Erythroblast (primary cell): Measurements from ENCODE around the gene RNF169.
A peak's percentile ranks its signal among the peaks of the same experiment; 100 is the strongest.

Experiments used
- DNase-seq, 2 experiments: peaks; one replicate each; lab custom pipeline; 2025; lab: John Stamatoyannopoulos, UW
- GATA1 ChIP-seq: IDR thresholded peaks from 2 replicates; pipeline ENCODE4 v1.6.1; 2011; ENCODE audit warnings: low read depth, mild to moderate bottlenecking, control low read depth, low read length, moderate library complexity
- POLR2A ChIP-seq: IDR thresholded peaks from 2 replicates; pipeline ENCODE4 v1.6.1; 2011; ENCODE audit warnings: mild to moderate bottlenecking, low read length

RNF169 gene

GRCh38 chr11:74717221-74717969 lies 31.3 kb upstream of the RNF169 start:
- TF ChIP-seq POLR2A = no peak
- no peak for TF ChIP-seq GATA1
- no peak for DNase-seq

GRCh38 chr11:74719011-74719410 lies 29.6 kb upstream of the RNF169 start:
- no peak for DNase-seq
- no peak for TF ChIP-seq GATA1
- TF ChIP-seq POLR2A = no peak

GRCh38 chr11:74720596-74721478 lies 27.8 kb upstream of the RNF169 start:
- no peak for DNase-seq
- no peak for TF ChIP-seq POLR2A
- TF ChIP-seq GATA1 = no peak

DNA sequence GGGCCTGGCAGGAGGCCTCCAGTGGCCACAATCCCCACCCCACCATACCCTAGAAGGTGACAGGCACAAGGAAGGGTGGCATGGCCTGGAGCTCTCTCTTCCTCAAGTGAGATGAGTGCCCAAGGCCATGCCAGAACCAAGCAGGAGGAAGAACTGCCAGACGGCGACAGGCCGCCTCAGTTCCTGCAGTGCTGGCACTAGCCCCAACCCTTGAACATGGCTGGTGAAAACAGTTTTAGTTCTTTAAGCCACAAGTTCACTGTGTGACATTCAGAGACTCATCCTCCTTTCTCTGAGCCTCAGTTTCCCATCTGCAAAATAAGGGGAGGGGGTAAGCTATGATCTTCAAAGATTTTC lies 27.2 kb upstream of the RNF169 start:
- TF ChIP-seq GATA1 (no peak), POLR2A (no peak)
- DNase-seq = no peak

DNA sequence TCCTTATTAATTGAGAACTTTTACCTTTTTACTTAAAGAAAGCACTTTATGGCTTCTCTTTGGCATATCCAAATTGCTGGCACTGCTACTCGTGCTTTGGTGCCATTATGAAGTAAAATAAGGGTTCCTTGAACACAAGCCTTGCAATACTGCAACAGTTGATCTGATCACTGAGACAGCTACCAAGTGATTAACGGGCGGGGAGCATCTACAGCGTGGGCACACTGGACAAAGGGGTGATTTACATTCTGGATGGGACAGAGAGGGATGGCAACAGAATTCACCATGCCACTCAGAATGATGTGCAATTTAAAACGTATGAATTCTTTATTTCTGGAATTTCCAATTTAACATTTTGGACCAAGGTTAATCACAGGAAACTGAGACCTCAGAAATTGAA lies 25.1 kb upstream of the RNF169 start:
- no peak for TF ChIP-seq GATA1
- TF ChIP-seq POLR2A = no peak
- no peak for DNase-seq

DNA sequence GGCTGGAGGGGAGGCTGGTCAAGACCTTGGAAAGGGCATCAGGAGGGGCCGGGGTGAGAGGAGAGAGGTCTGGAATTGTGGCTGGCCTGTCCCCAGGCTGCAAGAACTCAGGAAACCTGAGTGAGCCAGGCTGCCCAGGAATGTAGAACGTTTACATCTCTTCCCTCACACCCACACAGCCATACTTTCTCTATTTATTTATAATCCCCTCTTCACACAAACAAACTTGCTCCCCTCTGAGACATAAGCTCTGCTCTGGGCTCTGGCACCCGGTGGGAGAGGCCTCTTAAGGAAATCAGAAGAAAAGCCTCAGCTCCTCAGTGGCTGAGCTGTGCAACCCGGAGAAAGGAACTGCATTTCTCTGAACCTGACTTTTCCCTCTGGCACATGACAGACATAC lies 22.9 kb upstream of the RNF169 start:
- TF ChIP-seq POLR2A (no peak), GATA1 (no peak)
- no peak for DNase-seq

DNA sequence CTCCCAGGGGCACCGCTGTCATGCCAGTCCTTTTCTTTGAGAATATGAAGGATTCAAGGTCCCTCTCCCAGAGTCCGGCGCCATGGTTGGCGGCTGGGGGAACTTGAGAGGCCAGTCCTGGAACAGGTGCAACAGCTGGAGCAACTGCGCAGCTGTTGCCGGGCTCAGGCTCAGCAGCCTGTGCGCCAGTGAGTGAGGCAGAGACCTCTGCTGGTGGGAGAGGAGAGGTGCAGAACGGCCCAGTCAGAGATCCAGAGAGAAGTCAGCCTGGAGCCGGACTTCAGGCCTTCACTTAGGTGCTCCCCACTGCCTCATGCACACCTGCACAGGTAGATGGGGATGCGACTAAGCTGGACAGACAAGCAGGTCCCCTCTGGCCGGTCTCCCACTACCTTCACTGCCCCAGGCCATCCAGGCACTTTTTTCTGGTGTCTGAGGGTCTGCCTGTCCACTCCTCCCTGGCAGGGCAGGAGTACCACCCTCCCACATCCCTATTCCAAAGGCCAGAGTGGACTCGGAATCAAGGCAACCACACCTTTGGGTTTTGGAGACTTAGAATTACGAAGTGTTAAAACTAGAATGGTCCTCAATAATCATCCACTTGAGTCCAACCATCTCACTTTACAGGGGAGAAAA lies 22.0 kb upstream of the RNF169 start:
- TF ChIP-seq GATA1 (no peak), POLR2A (no peak)
- peak; percentile 50 to 69 for DNase-seq

- DNase-seq = no peak
- no peak for TF ChIP-seq POLR2A
- TF ChIP-seq GATA1 = no peak
Observed at GRCh38 chr11:74729397-74729796, 19.3 kb upstream of the RNF169 start.

- TF ChIP-seq GATA1 (no peak), POLR2A (no peak)
- DNase-seq = no peak
Observed at GRCh38 chr11:74730571-74731260, 17.9 kb upstream of the RNF169 start.

DNA sequence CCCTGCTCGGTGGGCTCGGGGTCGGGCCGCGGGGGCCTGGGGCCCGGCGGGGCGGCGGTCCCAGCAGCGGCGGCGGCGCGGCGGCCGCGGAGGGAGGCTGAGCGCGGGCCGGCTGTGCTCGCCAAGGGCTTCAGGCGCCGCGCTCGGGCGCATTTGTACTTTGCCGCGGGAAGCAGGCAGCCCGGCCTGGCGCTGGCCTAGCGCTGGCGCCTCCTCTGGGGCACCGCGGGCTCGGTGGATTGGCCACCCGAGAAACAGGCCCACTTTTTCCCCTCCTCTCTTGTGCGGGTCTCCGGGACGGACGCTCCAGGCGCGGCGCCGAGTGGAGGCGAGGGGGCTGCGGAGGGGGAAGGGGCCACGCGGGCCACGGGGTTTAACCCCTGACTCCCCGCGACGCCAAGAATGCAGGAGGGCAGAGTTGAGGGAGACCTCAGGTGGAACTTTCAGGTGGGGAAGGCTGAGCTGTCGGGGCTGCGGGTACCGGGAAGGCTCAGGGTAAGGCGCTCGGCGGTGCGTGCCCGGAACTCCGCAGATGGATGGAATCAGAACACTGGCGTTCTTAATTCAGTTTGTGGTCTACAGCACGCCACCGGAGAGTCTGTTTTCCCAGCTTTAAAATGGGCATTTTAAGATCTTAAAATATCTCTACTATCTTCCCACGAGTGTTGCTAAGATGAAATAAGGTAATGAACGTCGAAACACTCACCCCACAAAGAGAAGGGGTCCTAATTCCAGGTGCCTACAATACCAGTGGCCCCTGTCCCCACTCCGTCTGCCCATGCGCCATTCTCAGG lies 17.2 kb upstream of the RNF169 start, which contains the start of gene CHRDL2:
CHRDL2 (minus strand) TSS at position 126 of the 794 bp plus-strand sequence. CDS start 538 bp downstream, outside the sequence.
- no peak for TF ChIP-seq POLR2A
- TF ChIP-seq GATA1 = no peak
- no peak for DNase-seq

DNA sequence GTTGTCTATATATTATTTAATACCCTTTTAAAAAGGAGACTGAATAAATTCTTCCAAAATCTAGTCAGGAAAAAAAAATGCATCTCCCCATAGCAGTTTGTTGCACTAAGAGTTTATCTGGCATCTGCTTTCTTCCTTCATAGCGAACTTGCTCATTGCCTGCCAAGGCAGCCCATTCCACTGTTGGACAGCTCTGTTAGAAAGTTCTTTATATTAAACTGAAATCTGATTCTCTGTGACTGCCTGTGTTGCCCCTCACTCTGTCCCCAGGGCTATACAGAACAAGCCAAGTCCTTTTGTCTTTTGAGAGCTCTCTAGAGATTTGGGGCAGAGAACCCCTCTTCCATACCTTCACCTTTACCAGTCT lies 14.1 kb upstream of the RNF169 start:
- TF ChIP-seq POLR2A (no peak), GATA1 (no peak)

GRCh38 chr11:74735365-74735928 lies 13.2 kb upstream of the RNF169 start:
- no peak for DNase-seq
- no peak for TF ChIP-seq POLR2A
- TF ChIP-seq GATA1 = no peak

More for the DNA sequence above, 14.1 kb upstream of the RNF169 start:
- DNase-seq = no peak
